SK-N-SH (cell line): Measurements from ENCODE around the gene USP22. TPM values are rescaled to one million over a fixed set of nuclear protein-coding genes. Genes with fewer than 3 reads are reported as not detected.
A peak's percentile ranks its signal among the peaks of the same experiment; 100 is the strongest.

Experiments used
- CTCF ChIA-PET: fragments of 300-600, 350-600 bp; formaldehyde crosslinking; extraction: SDS; loops from one replicate; lab custom pipeline; 2021; lab: Yijun Ruan, JAX
- POLR2A ChIA-PET: fragments of 350-600 bp; sonication (Branson Sonifier 250); formaldehyde crosslinking; extraction: SDS; loops from one replicate; lab custom pipeline; 2020; ENCODE audit warnings: antibody characterized with exemption, inconsistent platforms; lab: Yijun Ruan, JAX
- DNase-seq: peaks from one replicate; pipeline ENCODE4 v3.0.0; 2012
- H2AFZ ChIP-seq: fragments of 200-600 bp; sonication (generic); 2 replicates; pipeline ENCODE4 v1.8.1; 2016; ENCODE audit warnings: antibody characterized with exemption, mild to moderate bottlenecking, low read depth
- H3F3A ChIP-seq: fragments of 200-600 bp; sonication (generic); replicated peaks from 2 replicates; pipeline ENCODE3; 2016; ENCODE audit warnings: antibody characterized with exemption, mild to moderate bottlenecking; ENCODE audit not compliant: insufficient read depth
- H3K27ac ChIP-seq, 2 experiments: fragments of 200-500 bp in 1 of 2; fragments of 200-600 bp in 1 of 2; sonication (Bioruptor generic) in 1 of 2; sonication (generic), shearing (Covaris generic) in 1 of 2; 2 replicates each; pipeline versions ENCODE4 v1.5.1 to v1.6.1; 2014 to 2016; ENCODE audit warnings: low read depth in 2 of 2, inconsistent platforms in 1 of 2, low read length in 1 of 2, mild to moderate bottlenecking in 1 of 2, mixed read lengths in 1 of 2
- H3K27me3 ChIP-seq: fragments of 200-600 bp; sonication (generic), shearing (Covaris generic); 2 replicates; pipeline ENCODE4 v1.6.1; 2016; ENCODE audit warnings: mixed run types; ENCODE audit not compliant: insufficient read depth
- H3K36me3 ChIP-seq, 2 experiments: fragments of 200-500 bp in 1 of 2; fragments of 200-600 bp in 1 of 2; sonication (Bioruptor generic) in 1 of 2; sonication (generic) in 1 of 2; replicated peaks in 1 of 2; 2 replicates each; pipeline versions ENCODE3 to v1.5.1; 2014 to 2016; ENCODE audit warnings: low read length in 1 of 2, mild to moderate bottlenecking in 1 of 2; ENCODE audit not compliant: insufficient read depth in 2 of 2, control insufficient read depth in 1 of 2
- H3K4me1 ChIP-seq, 2 experiments: fragments of 200-500 bp in 1 of 2; fragments of 200-600 bp in 1 of 2; sonication (Bioruptor generic) in 1 of 2; sonication (generic), shearing (Covaris generic) in 1 of 2; 2 replicates each; pipeline versions ENCODE4 v1.5.1 to v1.6.1; 2014 to 2016; ENCODE audit warnings: low read depth in 1 of 2, low read length in 1 of 2, mixed run types in 1 of 2; ENCODE audit not compliant: insufficient read depth in 2 of 2, control insufficient read depth in 1 of 2
- H3K4me2 ChIP-seq: fragments of 200-600 bp; sonication (generic), shearing (Covaris generic); 2 replicates; pipeline ENCODE4 v1.6.1; 2017; ENCODE audit warnings: mixed run types
- H3K4me3 ChIP-seq, 2 experiments: fragments of 200-500 bp in 1 of 2; fragments of 200-600 bp in 1 of 2; sonication (Bioruptor generic) in 1 of 2; sonication (generic), shearing (Covaris generic) in 1 of 2; 2 replicates each; pipeline versions ENCODE4 v1.5.1 to v1.8.1; 2014 to 2016; ENCODE audit warnings: low read depth in 2 of 2, inconsistent platforms in 1 of 2, low read length in 1 of 2, mild to moderate bottlenecking in 1 of 2, mixed read lengths in 1 of 2, moderate library complexity in 1 of 2
- H3K79me2 ChIP-seq: fragments of 200-600 bp; sonication (generic); 2 replicates; pipeline ENCODE4 v1.8.1; 2017; ENCODE audit warnings: mild to moderate bottlenecking; ENCODE audit not compliant: insufficient read depth
- H3K9ac ChIP-seq: fragments of 200-600 bp; sonication (generic); 2 replicates; pipeline ENCODE4 v1.6.1; 2017; ENCODE audit warnings: mixed run types
- H3K9me2 ChIP-seq: fragments of 200-600 bp; sonication (generic); 2 replicates; pipeline ENCODE4 v1.6.1; 2017; ENCODE audit warnings: mixed run types
- H3K9me3 ChIP-seq: fragments of 200-600 bp; sonication (generic); 2 replicates; pipeline ENCODE4 v1.6.1; 2017; ENCODE audit warnings: mixed run types, mild to moderate bottlenecking, moderate library complexity
- H4K20me1 ChIP-seq: fragments of 200-600 bp; sonication (generic); 2 replicates; pipeline ENCODE4 v1.6.1; 2017; ENCODE audit warnings: mild to moderate bottlenecking, mixed run types; ENCODE audit not compliant: insufficient read depth
- ELF1 ChIP-seq: IDR thresholded peaks from 2 replicates; pipeline ENCODE4 v1.4.0; 2012
- FOXM1 ChIP-seq: IDR thresholded peaks from 2 replicates; pipeline ENCODE4 v1.4.0; 2012; ENCODE audit warnings: low read depth, mild to moderate bottlenecking
- MEF2A ChIP-seq: IDR thresholded peaks from 2 replicates; pipeline ENCODE4 v1.4.0; 2012; ENCODE audit warnings: low read depth, borderline replicate concordance
- MXI1 ChIP-seq: IDR thresholded peaks from 2 replicates; pipeline ENCODE4 v1.6.1; 2012; ENCODE audit warnings: mild to moderate bottlenecking, low read depth, low read length, improper control_type of control experiment
- SMC3 ChIP-seq: IDR thresholded peaks from 2 replicates; pipeline ENCODE4 v1.6.1; 2012; ENCODE audit warnings: low read depth, low read length, improper control_type of control experiment
- TAF1 ChIP-seq: IDR thresholded peaks from 2 replicates; pipeline ENCODE4 v1.6.1; 2012; ENCODE audit warnings: low read depth, mild to moderate bottlenecking, low read length, moderate library complexity, borderline replicate concordance
- YY1 ChIP-seq: IDR thresholded peaks from 2 replicates; pipeline ENCODE4 v1.4.0; 2012; ENCODE audit warnings: low read depth, mild to moderate bottlenecking
- WGBS: methylation state at CpG from one replicate; pipeline ENCODE4 v1.1.6; 2017; ENCODE audit warnings: low lambda C conversion rate; 5-methylcytosine and 5-hydroxymethylcytosine counted together
- polyA plus RNA-seq, 3 experiments: library from polyadenylated mRNA; depleted of rRNA; stranded (reverse); fragments of >200 nt; gene quantifications; 2 replicates each; pipeline ENCODE4 v1.2.3, GENCODE V29; 2012
- TF ChIP-seq, protein P1 (sequence below): IDR thresholded peaks from 2 replicates; pipeline ENCODE4 v1.4.0; 2012; ENCODE audit warnings: low read depth, borderline replicate concordance
- TF ChIP-seq, protein P2 (sequence below): fragments of 200-600 bp; sonication (generic); IDR thresholded peaks from 2 replicates; pipeline ENCODE4 v1.6.1; 2017; ENCODE audit warnings: antibody characterized with exemption, mild to moderate bottlenecking, moderate library complexity

USP22 gene
- polyA plus RNA-seq, 1 of the 3 experiments (the other 2 are of a cell fraction) = 142 TPM

DNA sequence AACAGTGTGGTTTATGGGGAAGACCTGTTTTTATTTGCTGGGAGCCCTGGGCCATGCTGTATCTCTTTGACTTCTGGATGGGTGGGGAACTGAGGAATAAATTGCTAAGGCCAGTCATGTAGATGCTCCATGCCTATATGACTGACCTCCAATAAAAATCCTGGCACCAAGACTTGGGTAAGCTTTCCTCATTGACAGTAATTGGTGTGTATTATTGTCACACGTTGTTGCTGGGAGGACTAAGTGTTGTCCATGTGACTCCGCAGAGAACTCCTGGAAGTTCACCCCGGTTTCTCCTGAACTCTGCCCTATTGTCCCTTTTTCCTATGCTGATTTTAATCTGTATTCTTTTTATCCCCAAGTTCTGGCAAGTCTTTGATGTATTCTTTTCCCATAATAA lies 33.4 kb upstream of the USP22 start:
- H3K4me1 ChIP-seq = peaks cover 0 to 18% of the 10 kb centered on the region in 2 experiments; a peak in 1 of 4 replicates
- TF ChIP-seq, protein P1, sequence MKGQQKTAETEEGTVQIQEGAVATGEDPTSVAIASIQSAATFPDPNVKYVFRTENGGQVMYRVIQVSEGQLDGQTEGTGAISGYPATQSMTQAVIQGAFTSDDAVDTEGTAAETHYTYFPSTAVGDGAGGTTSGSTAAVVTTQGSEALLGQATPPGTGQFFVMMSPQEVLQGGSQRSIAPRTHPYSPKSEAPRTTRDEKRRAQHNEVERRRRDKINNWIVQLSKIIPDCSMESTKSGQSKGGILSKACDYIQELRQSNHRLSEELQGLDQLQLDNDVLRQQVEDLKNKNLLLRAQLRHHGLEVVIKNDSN = no peak
- no peak overlapping the region for H3K4me3 ChIP-seq
- no peak overlapping the region for H3K9ac ChIP-seq
- no peaks in the 10 kb centered on the region for H3K9me2 ChIP-seq
- no peaks in the 10 kb centered on the region for H3K36me3 ChIP-seq
- ChIA-PET POLR2A (no interaction called here), CTCF (interaction anchor here (1.5 kb wide), 1 partner anchor 33 kb away, joined by 7 read pairs; the partner anchor contains the start of gene USP22)
- H3K4me2 ChIP-seq = no peak overlapping the region
- WGBS = 63% methylated on average over 3 of the region's 3 CpGs
- H3K79me2 ChIP-seq = no peaks in the 10 kb centered on the region
- H3K27me3 ChIP-seq = no peaks in the 10 kb centered on the region; the same call in 1 of the 2 replicates
- no peak overlapping the region for H3K27ac ChIP-seq
- no peaks in the 10 kb centered on the region for H4K20me1 ChIP-seq
- no peaks in the 10 kb centered on the region for H3F3A ChIP-seq
- no peak overlapping the region for H2AFZ ChIP-seq
- DNase-seq = no peak
- H3K9me3 ChIP-seq = no peaks in the 10 kb centered on the region

DNA sequence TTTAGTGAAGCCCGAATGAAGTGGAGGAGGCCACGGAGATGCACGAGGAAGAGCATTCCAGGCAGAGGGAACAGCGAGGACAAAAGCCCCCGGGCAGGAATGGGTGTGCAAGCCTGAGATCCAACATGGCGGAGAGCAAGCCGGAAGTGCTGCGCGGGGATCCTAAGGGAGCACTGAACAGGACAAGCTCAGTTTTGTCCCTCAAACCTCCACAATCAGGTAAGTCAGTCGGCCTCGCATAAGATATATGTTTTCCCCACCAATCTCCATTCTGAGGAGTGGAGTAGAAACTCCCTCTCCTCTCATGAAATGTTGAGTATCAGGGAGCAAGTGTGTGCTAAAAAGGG lies 32.9 kb upstream of the USP22 start:
- WGBS = 83% methylated on average over 11 of the region's 11 CpGs
- Histone ChIP-seq H3F3A (no peaks in the 10 kb centered on the region), H3K4me3 (no peak overlapping the region), H3K9me3 (no peaks in the 10 kb centered on the region), H3K4me1 (peaks cover 0 to 18% of the 10 kb centered on the region in 2 experiments; a peak in 1 of 4 replicates), H3K79me2 (no peaks in the 10 kb centered on the region), H3K27ac (peak overlapping the region in 1 of 2 experiments; percentile 65; a peak in 2 of 4 replicates), H3K9me2 (no peaks in the 10 kb centered on the region), H4K20me1 (no peaks in the 10 kb centered on the region), H3K9ac (no peak overlapping the region), H3K36me3 (no peaks in the 10 kb centered on the region), H3K4me2 (no peak overlapping the region), H2AFZ (no peak overlapping the region), H3K27me3 (no peaks in the 10 kb centered on the region; the same call in 1 of the 2 replicates)
- POLR2A ChIA-PET = no interaction called here
- TF ChIP-seq ELF1 = no peak
- TF ChIP-seq TAF1 = no peak
- TF ChIP-seq, protein P1 = no peak
- CTCF ChIA-PET = interaction anchor here (1.5 kb wide), 1 partner anchor 32 kb away, joined by 7 read pairs; the partner anchor contains the start of gene USP22
- DNase-seq = no peak

DNA sequence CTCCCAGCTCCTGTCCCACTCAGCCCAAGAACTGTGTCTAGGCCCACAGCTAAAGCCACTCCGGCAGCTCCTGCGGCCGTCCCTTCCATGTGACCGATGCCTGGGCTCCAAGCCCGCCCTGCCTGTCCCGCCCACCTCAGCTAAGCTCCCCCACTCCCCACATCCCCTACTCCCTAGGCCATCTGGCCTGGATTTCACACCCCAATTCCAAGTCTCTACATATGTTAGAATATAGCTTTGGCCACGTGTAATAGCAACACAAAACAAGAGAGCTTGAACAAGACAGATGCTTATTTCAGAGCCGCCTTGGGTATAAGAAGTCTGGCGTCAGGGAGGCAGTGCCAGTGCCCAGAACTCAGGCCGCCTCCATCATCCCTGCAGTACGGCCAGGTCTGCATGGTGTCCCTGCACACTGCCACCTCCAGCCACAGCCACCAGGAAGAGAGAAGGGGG lies 30.0 kb upstream of the USP22 start:
- H3K36me3 ChIP-seq = no peaks in the 10 kb centered on the region
- no peaks in the 10 kb centered on the region for H3F3A ChIP-seq
- no peak overlapping the region for H2AFZ ChIP-seq
- TF ChIP-seq MEF2A (no peak), FOXM1 (no peak), SMC3 (no peak), MXI1 (no peak), YY1 (no peak)
- TF ChIP-seq, protein P2, sequence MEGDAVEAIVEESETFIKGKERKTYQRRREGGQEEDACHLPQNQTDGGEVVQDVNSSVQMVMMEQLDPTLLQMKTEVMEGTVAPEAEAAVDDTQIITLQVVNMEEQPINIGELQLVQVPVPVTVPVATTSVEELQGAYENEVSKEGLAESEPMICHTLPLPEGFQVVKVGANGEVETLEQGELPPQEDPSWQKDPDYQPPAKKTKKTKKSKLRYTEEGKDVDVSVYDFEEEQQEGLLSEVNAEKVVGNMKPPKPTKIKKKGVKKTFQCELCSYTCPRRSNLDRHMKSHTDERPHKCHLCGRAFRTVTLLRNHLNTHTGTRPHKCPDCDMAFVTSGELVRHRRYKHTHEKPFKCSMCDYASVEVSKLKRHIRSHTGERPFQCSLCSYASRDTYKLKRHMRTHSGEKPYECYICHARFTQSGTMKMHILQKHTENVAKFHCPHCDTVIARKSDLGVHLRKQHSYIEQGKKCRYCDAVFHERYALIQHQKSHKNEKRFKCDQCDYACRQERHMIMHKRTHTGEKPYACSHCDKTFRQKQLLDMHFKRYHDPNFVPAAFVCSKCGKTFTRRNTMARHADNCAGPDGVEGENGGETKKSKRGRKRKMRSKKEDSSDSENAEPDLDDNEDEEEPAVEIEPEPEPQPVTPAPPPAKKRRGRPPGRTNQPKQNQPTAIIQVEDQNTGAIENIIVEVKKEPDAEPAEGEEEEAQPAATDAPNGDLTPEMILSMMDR = no peak
- H4K20me1 ChIP-seq = no peaks in the 10 kb centered on the region
- H3K9me2 ChIP-seq = no peaks in the 10 kb centered on the region
- H3K4me1 ChIP-seq = peaks cover 0 to 13% of the 10 kb centered on the region in 2 experiments; a peak in 1 of 4 replicates
- ChIA-PET POLR2A (no interaction called here), CTCF (no interaction called here)
- H3K9ac ChIP-seq = no peak overlapping the region
- no peak overlapping the region for H3K27ac ChIP-seq
- H3K27me3 ChIP-seq = no peaks in the 10 kb centered on the region; the same call in 1 of the 2 replicates
- H3K4me3 ChIP-seq = no peak overlapping the region
- H3K9me3 ChIP-seq = no peaks in the 10 kb centered on the region
- H3K79me2 ChIP-seq = no peaks in the 10 kb centered on the region
- H3K4me2 ChIP-seq = no peak overlapping the region
- 81% methylated on average over 9 of the region's 11 CpGs for WGBS
- DNase-seq = no peak
